ENCODE measurements around the gene CHST8.

- TF ChIP-seq POLR2A (IDR thresholded peaks at IDR 0.05), result no peak
- no peak for TF ChIP-seq CTCF (IDR thresholded peaks at IDR 0.05)
Observed at GRCh38 chr19:33685541-33685940, 63.8 kb downstream of the CHST8 start.
